DND-41 (cell line): ENCODE measurements around the gene DPH1.

Experiments used
- EZH2 ChIP-seq: IDR thresholded peaks from 3 replicates; pipeline ENCODE4 v1.6.1; 2012; ENCODE audit warnings: borderline replicate concordance, low read depth, mild to moderate bottlenecking, moderate library complexity, low read length, inconsistent platforms; ENCODE audit not compliant: severe bottlenecking
- TF ChIP-seq, protein P1 (sequence below): IDR thresholded peaks from 2 replicates; pipeline ENCODE4 v1.5.1; 2012; ENCODE audit warnings: borderline replicate concordance, low read length, moderate library complexity, mild to moderate bottlenecking; ENCODE audit not compliant: poor library complexity, severe bottlenecking; ENCODE audit errors: extremely low read depth

- TF ChIP-seq, protein P1, sequence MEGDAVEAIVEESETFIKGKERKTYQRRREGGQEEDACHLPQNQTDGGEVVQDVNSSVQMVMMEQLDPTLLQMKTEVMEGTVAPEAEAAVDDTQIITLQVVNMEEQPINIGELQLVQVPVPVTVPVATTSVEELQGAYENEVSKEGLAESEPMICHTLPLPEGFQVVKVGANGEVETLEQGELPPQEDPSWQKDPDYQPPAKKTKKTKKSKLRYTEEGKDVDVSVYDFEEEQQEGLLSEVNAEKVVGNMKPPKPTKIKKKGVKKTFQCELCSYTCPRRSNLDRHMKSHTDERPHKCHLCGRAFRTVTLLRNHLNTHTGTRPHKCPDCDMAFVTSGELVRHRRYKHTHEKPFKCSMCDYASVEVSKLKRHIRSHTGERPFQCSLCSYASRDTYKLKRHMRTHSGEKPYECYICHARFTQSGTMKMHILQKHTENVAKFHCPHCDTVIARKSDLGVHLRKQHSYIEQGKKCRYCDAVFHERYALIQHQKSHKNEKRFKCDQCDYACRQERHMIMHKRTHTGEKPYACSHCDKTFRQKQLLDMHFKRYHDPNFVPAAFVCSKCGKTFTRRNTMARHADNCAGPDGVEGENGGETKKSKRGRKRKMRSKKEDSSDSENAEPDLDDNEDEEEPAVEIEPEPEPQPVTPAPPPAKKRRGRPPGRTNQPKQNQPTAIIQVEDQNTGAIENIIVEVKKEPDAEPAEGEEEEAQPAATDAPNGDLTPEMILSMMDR: no peak
- no peak for TF ChIP-seq EZH2
These were observed 62.3 kb downstream of the DPH1 start for GRCh38 chr17:2092253-2092652.
